GM21515 (cell line): ENCODE data around the gene SPAG4.

Source experiments
- ATAC-seq: cut with Tn5 transposase; IDR thresholded peaks from one replicate; pipeline ENCODE4 v1.9.1; 2021; ENCODE audit not compliant: unreplicated experiment

Gene SPAG4

GRCh38 chr20:35598899-35599775 is 16.5 kb upstream of the SPAG4 start:
- no peak for ATAC-seq

DNA sequence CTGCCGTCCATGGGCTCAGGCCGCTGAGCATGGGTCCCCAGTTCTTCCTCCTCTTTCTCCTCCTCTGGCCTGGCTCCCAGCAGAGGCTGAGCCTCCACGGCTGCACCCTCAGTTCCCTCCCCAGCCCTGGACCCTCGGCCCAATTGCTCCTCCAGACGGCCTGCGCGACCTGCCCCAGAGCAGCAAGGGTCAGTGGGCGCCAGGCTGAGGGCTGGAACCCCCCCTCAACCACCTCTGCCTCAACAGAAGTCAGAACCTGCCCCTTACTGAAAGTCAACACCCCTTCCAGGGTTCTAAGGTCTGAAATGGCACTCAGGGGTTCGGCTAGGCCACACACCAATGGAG is 15.9 kb upstream of the SPAG4 start:
- no peak for ATAC-seq

- ATAC-seq = no peak
Measured at GRCh38 chr20:35600176-35600992, 15.2 kb upstream of the SPAG4 start.

DNA sequence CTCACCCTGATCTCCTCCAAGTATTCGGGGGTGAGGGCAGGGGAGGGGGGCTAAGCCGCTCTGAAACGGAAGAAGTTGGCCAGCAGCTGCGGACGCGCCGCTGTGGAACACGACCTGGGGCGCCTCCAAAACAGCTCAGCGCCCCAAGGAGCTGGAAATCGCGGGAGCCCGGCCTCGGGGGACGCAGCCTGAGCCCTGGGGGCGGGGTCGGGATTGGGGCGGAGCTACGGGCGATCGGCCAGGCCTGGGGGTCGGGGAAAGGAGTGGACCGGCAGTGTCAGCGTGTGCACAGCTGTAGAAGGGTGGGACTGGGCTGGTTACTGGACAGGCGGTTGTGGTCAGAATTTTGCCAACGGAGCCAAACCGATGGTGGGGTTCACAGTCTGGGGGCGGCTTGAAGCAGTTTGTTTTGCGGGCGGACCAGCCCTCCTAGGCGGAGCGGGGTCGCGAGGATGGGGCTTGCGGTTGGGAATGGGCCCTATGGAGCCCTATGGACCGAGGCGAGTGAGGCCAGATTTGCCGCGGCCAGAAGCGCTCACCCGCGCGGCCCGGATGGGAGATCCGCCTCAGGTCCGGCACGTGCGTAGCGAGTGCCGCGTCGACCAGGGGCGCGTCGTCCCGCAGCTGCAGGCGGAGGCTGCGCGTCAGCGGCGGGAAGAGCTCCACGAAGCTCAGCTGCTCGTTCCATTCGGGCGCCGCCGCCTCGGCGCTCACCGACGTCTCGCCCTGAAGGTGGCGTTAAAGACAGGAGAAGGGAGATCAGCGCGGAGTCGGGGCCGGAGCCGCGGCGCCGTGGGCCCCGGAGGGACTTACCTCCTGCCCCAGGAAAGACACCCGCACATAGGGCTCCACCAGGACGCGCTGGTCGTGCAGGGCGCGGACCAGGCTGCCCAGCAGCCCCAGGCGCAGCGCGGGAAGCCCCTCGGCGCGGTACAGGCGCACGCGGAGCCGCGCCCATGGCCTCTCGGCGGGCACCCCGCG is 14.3 kb upstream of the SPAG4 start:
- no peak for ATAC-seq

DNA sequence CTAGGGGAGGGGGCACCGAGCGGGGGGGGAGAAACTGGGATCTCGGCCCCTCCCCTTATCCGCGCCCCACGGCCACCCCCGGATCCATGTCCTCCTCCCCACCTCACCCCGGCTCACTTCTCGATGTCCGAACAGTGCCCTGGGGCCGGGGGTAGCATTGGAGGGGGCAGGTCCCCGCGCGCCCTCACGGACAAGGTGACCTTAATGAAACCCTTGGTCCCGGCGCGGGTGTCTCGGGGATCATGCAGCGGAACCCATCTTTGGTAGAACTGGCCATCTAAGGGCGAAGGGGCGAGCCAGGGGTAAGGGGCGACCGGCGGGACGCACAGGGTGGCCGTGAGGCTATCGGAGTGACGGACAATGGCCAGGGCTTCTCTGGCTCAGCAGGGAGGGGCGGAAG is 13.6 kb upstream of the SPAG4 start:
- ATAC-seq = no peak

DNA sequence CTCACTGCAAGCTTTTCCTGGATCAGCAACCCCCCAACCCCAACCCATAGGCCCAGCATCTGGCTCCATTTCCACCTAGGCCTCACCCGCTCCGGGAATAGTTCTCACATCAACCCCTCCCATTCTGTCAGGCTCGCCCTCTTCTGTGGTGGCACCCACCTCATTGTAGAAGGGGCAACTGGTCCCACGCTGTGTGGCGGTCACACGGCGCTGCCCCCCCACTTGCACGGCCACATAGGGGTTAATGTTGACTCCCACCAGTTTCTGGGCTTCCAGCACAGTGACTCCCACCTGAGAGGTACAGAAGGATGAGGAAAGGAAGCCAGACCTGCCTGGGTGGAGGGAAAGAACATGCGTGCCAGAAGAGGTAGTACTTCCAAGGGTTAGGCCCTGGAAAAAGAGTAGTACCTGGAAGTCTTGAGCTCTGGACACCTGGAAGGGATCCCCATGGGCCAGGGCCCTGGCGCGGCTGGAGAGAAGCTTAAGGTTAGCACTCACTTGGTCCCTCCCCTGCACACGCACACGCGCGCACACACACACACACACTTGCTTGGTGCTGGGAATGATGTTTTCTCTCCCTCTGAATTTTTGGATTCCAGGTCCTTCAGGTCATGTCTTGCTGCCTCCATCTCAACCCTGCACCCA is 12.7 kb upstream of the SPAG4 start:
- ATAC-seq = no peak

DNA sequence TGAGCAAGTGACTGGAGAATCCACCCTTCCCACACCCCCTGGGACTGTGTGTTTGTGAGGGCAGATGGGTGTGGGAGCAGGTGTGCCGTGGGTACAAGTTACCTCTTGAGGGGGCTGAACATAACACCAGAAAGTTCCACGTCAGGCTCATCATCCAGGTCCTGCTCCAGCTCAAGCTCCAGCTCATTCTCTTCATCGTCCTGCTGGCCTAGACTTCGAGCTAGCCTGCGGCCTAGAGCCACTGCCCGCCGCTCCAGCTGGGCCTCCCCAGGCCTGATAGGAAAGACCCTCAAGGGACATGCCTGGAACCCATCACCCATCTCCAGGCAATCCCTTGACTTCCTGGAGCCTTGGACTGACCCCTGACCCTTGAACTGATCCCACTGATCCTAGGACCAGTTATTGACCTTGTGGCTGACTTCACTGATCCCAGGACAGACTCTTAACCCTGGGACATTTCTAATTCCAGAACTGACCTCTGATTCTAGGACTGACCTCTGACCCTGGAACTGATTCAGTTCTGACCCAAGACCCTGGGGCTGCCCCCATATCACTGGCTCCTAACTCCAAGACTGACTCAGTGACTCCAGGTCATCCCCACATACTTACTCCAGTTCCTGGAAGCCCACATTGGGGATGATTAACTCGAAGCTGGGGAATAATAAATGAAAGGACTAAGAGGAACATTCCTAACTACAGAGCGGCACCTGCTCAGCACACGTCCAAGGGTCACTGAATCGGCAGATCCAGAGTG is 11.8 kb upstream of the SPAG4 start:
- no peak for ATAC-seq

GRCh38 chr20:35604449-35604747 is 11.2 kb upstream of the SPAG4 start:
- ATAC-seq = no peak

DNA sequence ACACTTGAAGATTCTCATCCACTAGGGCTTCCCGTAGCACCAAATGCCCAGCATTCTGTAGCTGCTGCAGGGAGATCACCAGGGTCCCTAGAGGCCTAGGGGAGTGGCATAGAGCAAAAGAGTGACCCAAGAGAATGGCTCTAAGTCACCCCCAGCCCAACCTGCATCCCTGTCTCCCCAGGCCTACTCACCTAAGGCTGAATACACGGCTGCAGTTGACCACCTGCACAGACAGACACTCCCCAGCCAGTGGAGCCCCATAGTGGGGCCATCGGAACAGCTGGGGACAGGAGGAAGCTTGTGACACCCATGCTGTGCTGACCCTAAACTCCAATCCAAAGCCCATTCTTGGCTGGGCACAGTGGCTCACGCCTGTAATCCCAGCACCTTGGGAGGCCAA is 9.5 kb upstream of the SPAG4 start:
- ATAC-seq = no peak

DNA sequence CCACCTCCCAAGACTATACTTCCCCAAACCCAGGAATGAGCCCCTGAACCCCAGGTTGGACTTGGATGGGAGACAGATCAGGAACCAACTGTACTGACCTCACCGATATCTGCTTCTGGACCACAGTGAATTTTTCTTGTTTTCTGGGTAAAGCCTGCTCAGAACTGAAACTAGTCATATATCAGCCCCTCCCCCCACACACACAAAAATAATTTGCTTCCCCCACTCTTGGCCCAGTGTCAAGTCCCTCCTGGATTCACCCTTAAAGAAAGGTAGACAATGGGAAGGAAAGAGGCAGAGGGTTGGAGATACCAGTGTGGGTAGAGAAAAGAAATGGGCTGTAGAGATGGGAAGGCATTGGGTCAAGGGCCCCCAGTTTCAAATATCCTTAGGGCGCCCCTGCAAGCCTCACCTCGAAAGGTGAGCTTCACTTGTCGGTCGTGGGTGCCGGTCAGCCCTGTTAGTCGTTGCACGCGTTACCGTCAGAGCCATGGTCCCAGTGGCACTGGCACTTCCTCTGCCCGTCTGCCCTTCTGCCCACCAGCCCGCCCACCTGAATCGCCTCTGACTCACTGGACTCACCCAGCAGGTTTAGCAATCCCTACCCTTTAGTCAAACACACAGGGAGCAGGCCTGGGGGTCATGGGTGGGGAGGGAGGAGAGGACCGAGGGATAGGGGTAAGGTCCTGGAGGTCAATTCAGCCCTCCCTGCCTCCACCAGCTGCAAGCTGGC is 8.5 kb upstream of the SPAG4 start:
- no peak for ATAC-seq

GRCh38 chr20:35610833-35611427 is 4.7 kb upstream of the SPAG4 start:
- no peak for ATAC-seq

- ATAC-seq = no peak
Measured at GRCh38 chr20:35611482-35611881, 4.1 kb upstream of the SPAG4 start.

DNA sequence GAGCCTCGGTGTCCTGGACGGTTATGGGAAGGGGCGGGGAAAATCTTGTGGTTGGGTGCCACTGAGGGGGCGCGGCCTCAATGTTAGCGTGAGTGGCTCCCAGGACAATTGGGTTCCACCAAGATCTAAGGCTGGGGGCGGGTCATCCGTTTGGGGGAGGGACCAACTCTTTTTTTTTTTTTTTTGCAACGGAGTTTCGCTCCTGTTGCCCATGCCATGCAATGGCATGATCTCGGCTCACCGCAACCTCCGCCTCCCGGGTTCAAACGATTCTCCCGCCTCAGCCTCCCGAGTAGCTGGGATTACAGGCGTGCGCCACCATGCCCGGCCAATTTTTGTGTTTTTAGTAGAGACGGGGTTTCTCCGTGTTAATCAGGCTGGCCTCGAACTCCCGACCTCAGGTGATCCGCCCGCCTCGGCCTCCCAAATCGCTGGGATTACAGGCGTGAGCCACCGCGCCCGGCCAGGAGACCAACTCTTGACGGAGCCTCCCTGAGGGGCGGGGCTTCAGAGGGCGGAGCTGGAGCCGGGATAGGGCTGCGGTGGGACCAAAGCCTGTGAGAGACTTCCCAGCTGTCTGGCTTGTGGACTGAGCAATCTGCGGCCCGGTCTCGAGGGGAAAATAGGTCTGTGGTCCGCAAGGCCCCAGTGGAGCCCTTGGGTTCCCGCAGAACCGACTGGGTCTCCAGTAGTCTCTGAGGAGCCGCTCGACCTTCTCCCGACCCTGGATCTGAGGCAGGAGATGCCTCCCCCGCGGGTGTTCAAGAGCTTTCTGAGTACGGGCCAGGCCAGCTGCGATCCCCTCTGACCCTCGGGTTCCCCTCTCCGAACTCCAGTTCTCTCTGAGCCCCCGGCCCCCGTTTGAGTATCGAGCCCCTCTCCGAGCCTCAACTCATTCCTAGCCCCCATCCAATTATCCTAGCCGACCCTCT is 1.1 kb downstream of the SPAG4 start:
- no peak for ATAC-seq

- no peak for ATAC-seq
Measured at GRCh38 chr20:35617397-35618262, 2.0 kb downstream of the SPAG4 start.

GRCh38 chr20:35618263-35619131 is 2.9 kb downstream of the SPAG4 start:
- ATAC-seq = no peak
